SJCRH30 (cell line): ENCODE data around the gene HIRIP3. TPM values are rescaled to one million over a fixed set of nuclear protein-coding genes. Genes with fewer than 3 reads are reported as not detected.
A peak's percentile ranks its signal among the peaks of the same experiment; 100 is the strongest.

Source experiments
- DNase-seq, 2 experiments: peaks; one replicate each; pipeline ENCODE4 v3.0.0-alpha.2; 2015 to 2020
- H3K27ac ChIP-seq: fragments of 250-450 bp; sonication (Bioruptor Pico); 2 replicates; pipeline ENCODE4 v1.5.1; 2020; ENCODE audit warnings: mild to moderate bottlenecking, moderate library complexity
- H3K27me3 ChIP-seq: fragments of 250-450 bp; sonication (Bioruptor Pico); 2 replicates; pipeline ENCODE4 v1.5.1; 2020; ENCODE audit warnings: mild to moderate bottlenecking, moderate library complexity
- H3K36me3 ChIP-seq: fragments of 250-450 bp; sonication (Bioruptor Pico); 2 replicates; pipeline ENCODE4 v1.5.1; 2020; ENCODE audit warnings: mild to moderate bottlenecking, moderate library complexity
- H3K4me1 ChIP-seq: fragments of 250-450 bp; sonication (Bioruptor Pico); 2 replicates; pipeline ENCODE4 v1.5.1; 2020; ENCODE audit warnings: mild to moderate bottlenecking, moderate library complexity
- H3K4me3 ChIP-seq: fragments of 250-450 bp; sonication (Bioruptor Pico); 2 replicates; pipeline ENCODE4 v1.5.1; 2020; ENCODE audit warnings: mild to moderate bottlenecking, moderate library complexity
- H3K9me3 ChIP-seq: fragments of 250-450 bp; sonication (Bioruptor Pico); replicated peaks from 2 replicates; pipeline ENCODE4 v1.5.1; 2020; ENCODE audit warnings: mild to moderate bottlenecking, moderate library complexity
- total RNA-seq: library from RNA; depleted of rRNA; stranded (reverse); fragments of >200 nt; shearing (Covaris generic); gene quantifications from 2 replicates; pipeline ENCODE4 v1.2.3, GENCODE V29; 2014

HIRIP3 gene
- total RNA-seq, 1 experiment from 2014 or later = 12.5 TPM

GRCh38 chr16:30009085-30009862 lies 13.9 kb upstream of the HIRIP3 start:
- no peak for DNase-seq
- Histone ChIP-seq H3K27ac (no peak overlapping the region), H3K27me3 (peaks cover 11% of the 10 kb centered on the region; the same call in 1 of the 2 replicates), H3K9me3 (no peaks in the 10 kb centered on the region), H3K36me3 (no peaks in the 10 kb centered on the region), H3K4me1 (no peaks in the 10 kb centered on the region), H3K4me3 (no peak overlapping the region)

- H3K9me3 ChIP-seq = no peaks in the 10 kb centered on the region
- H3K4me3 ChIP-seq = no peak overlapping the region
Measured at GRCh38 chr16:30007378-30007895, 12.0 kb upstream of the HIRIP3 start.

GRCh38 chr16:30006659-30007377 lies 11.4 kb upstream of the HIRIP3 start:
- peaks cover 11% of the 10 kb centered on the region; the same call in 1 of the 2 replicates for H3K27me3 ChIP-seq
- no peaks in the 10 kb centered on the region for H3K4me1 ChIP-seq
- DNase-seq = no peak
- H3K4me3 ChIP-seq = no peak overlapping the region
- H3K27ac ChIP-seq = no peak overlapping the region
- no peaks in the 10 kb centered on the region for H3K36me3 ChIP-seq
- no peaks in the 10 kb centered on the region for H3K9me3 ChIP-seq

More at GRCh38 chr16:30007378-30007895, 12.0 kb upstream of the HIRIP3 start:
- Histone ChIP-seq H3K36me3 (no peaks in the 10 kb centered on the region), H3K27ac (no peak overlapping the region), H3K4me1 (no peaks in the 10 kb centered on the region), H3K27me3 (peaks cover 11% of the 10 kb centered on the region; the same call in 1 of the 2 replicates)
- DNase-seq = no peak

- Histone ChIP-seq H3K4me1 (no peaks in the 10 kb centered on the region), H3K36me3 (no peaks in the 10 kb centered on the region), H3K27me3 (peaks cover 11% of the 10 kb centered on the region; the same call in 1 of the 2 replicates), H3K4me3 (no peak overlapping the region), H3K27ac (no peak overlapping the region), H3K9me3 (no peaks in the 10 kb centered on the region)
- DNase-seq = no peak
Measured at GRCh38 chr16:30006095-30006473, 10.7 kb upstream of the HIRIP3 start.

- Histone ChIP-seq H3K9me3 (no peaks in the 10 kb centered on the region), H3K27me3 (peaks cover 11% of the 10 kb centered on the region; the same call in 1 of the 2 replicates), H3K4me3 (no peak overlapping the region), H3K4me1 (no peaks in the 10 kb centered on the region), H3K36me3 (no peaks in the 10 kb centered on the region), H3K27ac (no peak overlapping the region)
- DNase-seq = peak; percentile 26 to 42
Measured at GRCh38 chr16:30005341-30006094, 10.1 kb upstream of the HIRIP3 start.

- no peaks in the 10 kb centered on the region for H3K4me1 ChIP-seq
- H3K27me3 ChIP-seq = peaks cover 7% of the 10 kb centered on the region; the same call in 1 of the 2 replicates
- no peaks in the 10 kb centered on the region for H3K9me3 ChIP-seq
- no peaks in the 10 kb centered on the region for H3K36me3 ChIP-seq
- DNase-seq = no peak
- no peak overlapping the region for H3K4me3 ChIP-seq
- no peak overlapping the region for H3K27ac ChIP-seq
Measured at GRCh38 chr16:30004811-30005242, 9.4 kb upstream of the HIRIP3 start.

- Histone ChIP-seq H3K27me3 (peaks cover 5% of the 10 kb centered on the region; the same call in 1 of the 2 replicates), H3K4me3 (no peak overlapping the region), H3K9me3 (no peaks in the 10 kb centered on the region), H3K27ac (no peak overlapping the region), H3K4me1 (no peaks in the 10 kb centered on the region), H3K36me3 (no peaks in the 10 kb centered on the region)
- no peak for DNase-seq
Measured at GRCh38 chr16:30004424-30004776, 9.0 kb upstream of the HIRIP3 start.

- no peaks in the 10 kb centered on the region for H3K4me1 ChIP-seq
- H3K36me3 ChIP-seq = no peaks in the 10 kb centered on the region
- H3K27me3 ChIP-seq = no peaks in the 10 kb centered on the region
- no peak overlapping the region for H3K4me3 ChIP-seq
- H3K9me3 ChIP-seq = no peaks in the 10 kb centered on the region
- DNase-seq = no peak
- H3K27ac ChIP-seq = no peak overlapping the region
Measured at GRCh38 chr16:30003670-30004423, 8.4 kb upstream of the HIRIP3 start.

- Histone ChIP-seq H3K27ac (no peak overlapping the region), H3K4me3 (no peak overlapping the region), H3K36me3 (no peaks in the 10 kb centered on the region), H3K4me1 (no peaks in the 10 kb centered on the region), H3K9me3 (no peaks in the 10 kb centered on the region), H3K27me3 (no peaks in the 10 kb centered on the region)
- DNase-seq = no peak
Measured at GRCh38 chr16:30002614-30003346, 7.4 kb upstream of the HIRIP3 start.

GRCh38 chr16:30000735-30001631 lies 5.6 kb upstream of the HIRIP3 start:
- H3K9me3 ChIP-seq = no peaks in the 10 kb centered on the region
- no peak overlapping the region for H3K4me3 ChIP-seq
- H3K4me1 ChIP-seq = no peaks in the 10 kb centered on the region
- no peaks in the 10 kb centered on the region for H3K36me3 ChIP-seq
- no peak for DNase-seq
- no peaks in the 10 kb centered on the region for H3K27me3 ChIP-seq
- no peak overlapping the region for H3K27ac ChIP-seq

GRCh38 chr16:29999605-30000004 lies 4.2 kb upstream of the HIRIP3 start:
- no peak for DNase-seq
- H3K27me3 ChIP-seq = no peaks in the 10 kb centered on the region
- no peak overlapping the region for H3K4me3 ChIP-seq
- no peaks in the 10 kb centered on the region for H3K4me1 ChIP-seq
- H3K9me3 ChIP-seq = no peaks in the 10 kb centered on the region
- H3K36me3 ChIP-seq = no peaks in the 10 kb centered on the region
- H3K27ac ChIP-seq = no peak overlapping the region

GRCh38 chr16:29996766-29997250 lies 1.4 kb upstream of the HIRIP3 start:
- Histone ChIP-seq H3K27ac (no peak overlapping the region), H3K4me1 (no peaks in the 10 kb centered on the region), H3K27me3 (no peaks in the 10 kb centered on the region), H3K36me3 (no peaks in the 10 kb centered on the region; the same call in 1 of the 2 replicates), H3K9me3 (no peaks in the 10 kb centered on the region), H3K4me3 (peak overlapping the region; percentile 73)
- no peak for DNase-seq
